CMK (cell line): ENCODE measurements around the gene ERG28.
"Not testable (repeated sequence)": the region's sequence is repeated elsewhere in the genome, so short reads cannot be mapped to it uniquely, and the experiment has no call there.

ENCODE experiments used
- DNase-seq: peaks from one replicate; pipeline ENCODE4 v3.0.0-alpha.2; 2010; ENCODE audit warnings: low read depth

The ERG28 gene, protein sequence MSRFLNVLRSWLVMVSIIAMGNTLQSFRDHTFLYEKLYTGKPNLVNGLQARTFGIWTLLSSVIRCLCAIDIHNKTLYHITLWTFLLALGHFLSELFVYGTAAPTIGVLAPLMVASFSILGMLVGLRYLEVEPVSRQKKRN

GRCh38 chr14:75660630-75661498 is at the start of gene ERG28, which contains the start of gene TTLL5:
ERG28 (minus strand) TSS chr14:75660876; CDS start chr14:75657502, 3,374 bp downstream.
TTLL5 (plus strand) TSS chr14:75661246; CDS start chr14:75663150, 1,904 bp downstream.
- peak; percentile 70 for DNase-seq

DNA sequence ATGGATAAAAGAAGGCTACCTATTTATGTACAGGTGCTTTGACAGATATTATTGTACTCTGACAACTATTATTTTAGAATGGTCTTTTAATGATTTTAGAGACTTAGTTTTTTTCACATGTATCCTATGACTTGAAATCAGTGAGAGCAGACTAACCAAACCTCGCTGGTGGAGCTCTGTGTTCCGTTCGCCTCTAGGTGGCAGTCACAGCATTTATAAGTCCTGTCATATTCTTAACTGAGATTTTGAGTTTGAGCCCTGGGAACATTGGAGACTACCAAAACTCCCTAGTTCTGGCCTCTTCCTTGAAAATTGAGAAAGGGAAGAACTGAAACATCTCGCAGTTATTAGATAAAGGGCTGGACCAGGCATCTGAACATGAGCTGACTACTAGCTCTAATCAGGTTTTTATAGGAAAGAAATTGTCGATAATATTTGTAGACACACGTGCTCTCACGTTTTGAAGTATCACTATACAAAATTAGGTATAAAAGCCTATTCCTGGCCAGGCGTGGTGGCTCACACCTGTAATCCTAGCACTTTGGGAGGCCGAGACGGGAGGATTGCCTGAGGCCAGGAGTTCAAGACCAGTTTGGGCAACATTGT is 48.6 kb upstream of the ERG28 start:
- DNase-seq: peak; percentile 40

DNA sequence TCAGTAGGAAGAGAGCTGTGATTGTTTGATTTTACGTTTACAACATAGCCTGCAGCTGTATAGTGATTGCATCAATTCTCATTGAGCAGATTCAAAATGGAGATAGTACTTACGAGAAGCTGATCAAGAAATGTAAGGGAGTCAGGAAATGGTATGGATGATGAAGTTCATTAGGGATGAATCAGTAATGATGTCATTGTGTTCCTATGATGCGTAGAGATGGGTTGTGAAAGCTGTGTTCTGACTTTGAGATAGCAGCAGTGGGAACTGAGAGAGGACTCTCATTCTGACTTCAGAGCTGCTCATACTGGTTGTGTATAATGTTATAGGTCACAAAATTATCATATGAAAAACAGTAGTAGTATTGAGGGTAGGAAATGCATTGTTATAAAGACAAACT is 44.3 kb upstream of the ERG28 start:
- no peak for DNase-seq

GRCh38 chr14:75703467-75703866 is 42.8 kb upstream of the ERG28 start:
- DNase-seq: no peak

GRCh38 chr14:75702616-75703261 is 42.1 kb upstream of the ERG28 start:
- no peak for DNase-seq

DNA sequence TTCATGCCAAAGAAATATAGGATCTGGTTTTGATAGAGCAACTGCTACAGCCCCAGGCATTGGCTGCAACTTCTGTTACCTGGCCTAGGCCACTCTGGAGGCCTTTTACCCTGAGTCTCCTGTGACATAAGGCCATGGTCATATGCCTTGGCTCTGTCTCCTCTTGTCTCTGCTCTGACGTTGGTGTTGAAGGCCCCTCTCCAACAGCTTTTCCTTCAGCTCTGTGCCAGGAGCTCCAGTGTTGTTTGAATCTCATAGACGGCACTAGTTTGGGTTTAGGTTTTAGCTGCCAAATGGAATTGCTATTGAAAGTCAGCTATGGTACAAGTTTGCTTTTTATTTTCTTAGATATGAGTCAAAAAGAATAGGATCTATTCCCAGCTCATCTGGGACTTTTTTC is 41.4 kb upstream of the ERG28 start:
- DNase-seq: no peak

- DNase-seq: no peak
Observed at GRCh38 chr14:75700295-75700694, 39.6 kb upstream of the ERG28 start.

GRCh38 chr14:75699331-75699730 is 38.7 kb upstream of the ERG28 start:
- no peak for DNase-seq

GRCh38 chr14:75697918-75698317 is 37.2 kb upstream of the ERG28 start:
- no peak for DNase-seq

DNA sequence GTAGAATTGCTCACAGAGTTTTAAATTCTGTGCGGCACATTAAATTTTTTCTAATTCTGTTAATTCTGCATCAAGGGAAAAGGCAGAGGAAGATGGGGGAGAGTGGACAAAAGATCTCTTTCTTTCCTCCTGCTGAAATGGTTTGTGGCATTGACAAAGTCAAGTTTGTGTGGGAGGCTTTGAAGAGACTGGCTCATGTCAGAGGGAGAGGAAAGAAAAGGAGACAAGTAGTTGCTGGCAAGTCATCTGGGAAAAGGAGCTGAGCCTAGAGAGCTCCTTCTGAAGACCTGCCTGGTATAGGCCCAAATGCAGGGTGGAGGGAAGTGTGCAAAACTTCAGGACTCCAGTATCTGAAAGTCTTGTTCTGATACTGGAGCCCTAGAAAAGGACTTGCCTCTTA is 36.7 kb upstream of the ERG28 start:
- no peak for DNase-seq

- DNase-seq: not testable (repeated sequence)
Observed at GRCh38 chr14:75695025-75695424, 34.3 kb upstream of the ERG28 start.

DNA sequence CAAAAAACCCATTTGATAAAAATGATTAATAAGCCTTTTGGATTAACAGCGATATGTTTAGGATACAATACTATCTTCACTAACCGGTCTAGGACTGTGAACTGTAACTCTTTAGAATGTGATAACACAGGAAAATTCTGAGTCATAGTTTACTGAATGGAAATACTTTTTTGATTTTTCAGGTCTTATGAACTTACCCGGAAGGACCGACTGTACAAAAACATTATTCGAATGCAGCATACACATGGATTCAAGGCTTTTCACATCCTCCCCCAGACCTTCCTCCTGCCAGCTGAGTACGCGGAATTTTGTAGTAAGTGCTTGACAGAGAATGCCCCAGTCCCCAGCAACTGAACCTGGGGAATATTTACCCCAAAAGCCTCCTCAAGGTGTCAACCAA is 29.3 kb upstream of the ERG28 start:
- no peak for DNase-seq

GRCh38 chr14:75689012-75689411 is 28.3 kb upstream of the ERG28 start:
- DNase-seq: no peak

- no peak for DNase-seq
Observed at GRCh38 chr14:75685910-75686309, 25.2 kb upstream of the ERG28 start.

GRCh38 chr14:75675265-75675960 is 14.7 kb upstream of the ERG28 start:
- no peak for DNase-seq

DNA sequence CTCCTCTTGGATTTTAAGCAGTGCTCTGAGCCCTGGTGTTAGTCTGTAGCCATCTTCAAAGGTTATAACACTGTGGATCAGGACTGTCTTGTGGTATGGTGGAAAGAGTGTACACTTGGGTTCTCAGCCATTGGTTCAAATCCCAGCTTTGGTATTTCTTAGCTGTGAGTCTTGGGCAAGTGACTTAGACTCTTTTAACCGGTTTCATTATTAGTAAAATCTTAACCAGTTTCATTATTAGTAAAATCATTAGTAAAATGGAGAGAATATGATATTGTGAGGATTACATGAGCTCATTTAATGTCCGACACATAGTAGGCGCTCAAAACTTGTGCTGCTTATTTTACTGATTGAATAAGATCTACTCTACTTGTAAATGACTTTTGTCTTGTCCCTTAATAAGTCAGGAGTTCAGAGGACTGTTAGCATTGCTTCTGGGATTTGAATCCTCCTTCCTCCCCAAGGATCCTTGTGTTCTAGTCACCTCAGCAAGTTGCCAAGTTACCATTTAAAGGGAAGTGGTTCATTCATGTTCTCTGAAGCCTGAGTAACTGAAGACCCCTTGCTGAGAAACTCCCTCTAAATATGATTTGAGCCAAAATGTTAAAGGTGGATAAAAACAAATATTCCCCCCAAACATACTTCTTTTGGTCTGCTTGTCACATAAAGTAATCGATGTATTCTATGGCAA is 12.8 kb upstream of the ERG28 start:
- DNase-seq: no peak

- no peak for DNase-seq
Observed at GRCh38 chr14:75672605-75673192, 12.0 kb upstream of the ERG28 start.

DNA sequence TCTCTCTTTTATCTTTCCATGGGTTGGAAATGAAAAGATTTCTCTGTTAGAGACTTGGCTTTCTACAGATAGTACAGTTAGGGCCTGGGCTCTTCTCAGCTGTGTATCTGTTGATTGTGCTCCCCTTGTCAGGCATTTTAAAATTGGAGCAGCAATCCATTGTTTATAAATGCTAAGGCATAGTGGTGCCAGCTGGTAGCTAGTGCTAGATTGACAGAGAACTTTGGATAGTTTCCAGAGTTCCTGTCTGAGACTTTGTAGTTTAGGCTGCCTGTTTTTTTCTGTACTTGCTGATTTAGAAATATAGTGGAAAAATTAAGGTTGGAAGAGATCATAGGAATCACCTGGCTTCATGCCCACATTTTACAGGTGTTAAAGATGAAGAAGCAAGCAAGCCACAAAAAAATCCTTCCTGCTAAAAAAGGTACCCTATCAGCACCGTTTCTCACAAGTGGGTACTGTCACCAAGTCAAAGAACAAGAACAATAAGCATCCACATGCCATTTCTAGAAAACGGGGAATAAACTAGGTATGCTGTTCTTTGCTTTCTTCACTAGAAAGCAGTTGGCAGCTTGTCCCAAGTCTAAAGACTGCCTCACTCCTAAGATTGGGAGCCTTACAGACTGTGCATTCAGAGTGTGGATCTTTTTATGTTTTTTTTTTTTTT is 6.6 kb upstream of the ERG28 start:
- no peak for DNase-seq

GRCh38 chr14:75662966-75663365 is 2.3 kb upstream of the ERG28 start:
- no peak for DNase-seq

- no peak for DNase-seq
Observed at GRCh38 chr14:75661499-75661814, 781 bp upstream of the ERG28 start.

DNA sequence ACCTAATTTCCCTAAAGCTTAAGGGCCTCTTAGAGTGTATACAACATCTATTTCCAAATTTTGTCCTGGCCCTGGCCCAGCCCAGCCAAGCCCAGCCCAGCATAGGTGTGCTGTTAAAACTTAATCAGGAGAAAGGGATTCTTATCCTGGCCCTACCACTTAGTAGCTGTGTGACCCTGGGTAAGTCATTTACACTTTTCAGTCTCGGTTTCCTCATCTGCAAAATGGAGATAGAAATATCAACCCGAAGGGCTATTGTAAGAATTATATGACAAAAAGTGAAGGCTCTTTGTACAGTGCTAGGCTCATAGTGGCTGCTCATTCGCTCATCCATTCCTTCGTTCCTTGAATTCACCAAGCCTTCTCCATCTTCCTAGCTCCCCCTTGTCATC is 442 bp downstream of the ERG28 start:
- DNase-seq: no peak
